IPS-11a (cell line): ENCODE results near the gene PHLPP1.
"Not testable (repeated sequence)": the region's sequence is repeated elsewhere in the genome, so short reads cannot be mapped to it uniquely, and the experiment has no call there.

ENCODE experiments used
- H3K4me3 ChIP-seq: one replicate; pipeline ENCODE4 v1.5.1; 2013; ENCODE audit warnings: low read depth, low read length, control low read depth

The PHLPP1 gene

GRCh38 chr18:62880034-62880433, 164.7 kb downstream of the PHLPP1 start:
- no peak overlapping the region for H3K4me3 ChIP-seq

DNA sequence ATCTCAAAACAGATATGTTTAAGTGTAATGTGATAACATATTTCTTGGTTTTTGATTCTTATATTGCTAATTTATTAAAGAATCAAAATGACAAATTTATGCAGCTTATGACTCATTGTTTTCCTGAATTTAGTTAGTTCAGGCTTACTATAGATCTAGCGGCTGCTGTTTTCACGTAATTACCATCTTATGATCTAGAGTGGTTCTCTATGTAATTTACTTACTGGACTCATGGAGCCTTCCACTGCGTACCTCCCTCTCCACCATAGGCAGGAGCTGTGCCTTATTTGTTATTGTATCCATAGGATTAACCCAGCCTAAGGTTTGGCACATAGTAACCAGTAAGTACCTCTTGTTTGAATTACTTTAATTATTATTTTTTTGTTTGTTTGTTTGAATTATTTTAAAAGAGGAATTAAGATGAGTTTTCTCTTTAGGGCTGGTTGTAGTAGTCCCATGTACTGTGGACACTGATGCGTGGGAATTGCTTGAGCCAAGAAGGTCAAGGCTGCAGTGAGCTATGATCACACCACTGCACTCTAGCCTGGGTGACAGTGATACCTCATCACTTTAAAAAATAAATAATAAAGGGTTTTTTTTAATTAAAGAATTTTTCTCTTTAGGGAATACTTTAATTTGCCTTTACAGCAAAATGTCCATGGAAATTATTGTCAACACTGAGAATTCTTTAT, 165.5 kb downstream of the PHLPP1 start:
- no peak overlapping the region for H3K4me3 ChIP-seq

- H3K4me3 ChIP-seq, result no peak overlapping the region
These were observed 166.2 kb downstream of the PHLPP1 start for GRCh38 chr18:62881509-62882016.

GRCh38 chr18:62883937-62884735, 168.8 kb downstream of the PHLPP1 start:
- H3K4me3 ChIP-seq, result no peak overlapping the region

DNA sequence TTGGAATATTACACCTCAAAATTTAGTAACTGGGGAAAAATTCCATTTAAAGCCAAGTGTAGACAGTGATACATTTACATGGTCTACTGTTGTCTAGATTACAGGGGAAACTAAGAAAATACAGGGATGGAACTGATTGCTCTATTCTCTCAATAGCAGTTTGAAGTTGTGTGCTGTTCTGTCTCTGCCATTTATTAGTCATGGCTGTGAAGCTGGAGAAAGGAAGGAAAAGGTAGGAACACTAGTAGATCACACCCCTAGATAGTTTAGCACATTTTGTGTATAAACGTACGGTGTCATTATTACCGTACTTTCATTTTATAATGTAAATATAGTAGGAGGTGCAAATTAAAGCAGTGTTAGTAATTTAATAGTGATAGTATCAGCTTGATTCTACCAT, 170.5 kb downstream of the PHLPP1 start:
- H3K4me3 ChIP-seq, result no peak overlapping the region

DNA sequence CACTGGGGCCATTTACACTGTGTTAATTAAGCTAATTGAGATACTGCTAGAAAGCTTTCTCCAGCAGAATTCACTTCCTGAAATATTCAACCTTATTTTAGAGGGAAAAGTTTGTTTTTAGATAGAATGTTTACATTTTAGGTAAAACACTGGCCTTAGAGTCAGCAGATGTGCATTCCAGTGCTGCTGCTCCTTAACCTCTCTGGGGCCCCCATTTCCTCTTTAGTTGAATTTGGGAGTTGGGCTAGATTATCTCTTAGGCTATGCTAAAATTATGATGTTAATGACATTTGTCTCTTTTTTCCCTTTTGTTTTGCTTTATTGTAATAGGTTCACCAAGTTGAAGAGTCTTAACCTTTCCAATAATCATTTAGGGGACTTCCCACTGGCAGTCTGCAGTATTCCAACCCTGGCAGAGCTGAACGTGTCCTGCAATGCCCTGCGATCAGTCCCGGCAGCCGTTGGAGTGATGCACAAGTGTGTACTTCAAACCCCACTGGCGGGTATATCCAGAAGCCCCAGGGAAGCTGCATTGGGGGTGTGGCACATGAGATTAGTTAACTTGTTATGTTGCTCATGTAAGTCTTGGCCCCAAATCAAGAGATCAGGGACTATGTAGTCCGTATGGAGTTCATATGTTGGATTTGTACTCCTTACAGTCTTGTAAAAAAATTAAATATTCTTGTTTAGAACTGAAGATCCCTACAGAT, 179.5 kb downstream of the PHLPP1 start:
- no peak overlapping the region for H3K4me3 ChIP-seq

- no peak overlapping the region for H3K4me3 ChIP-seq
These were observed 181.8 kb downstream of the PHLPP1 start for GRCh38 chr18:62897153-62897552.

- no peak overlapping the region for H3K4me3 ChIP-seq
These were observed 183.0 kb downstream of the PHLPP1 start for GRCh38 chr18:62898359-62898758.

DNA sequence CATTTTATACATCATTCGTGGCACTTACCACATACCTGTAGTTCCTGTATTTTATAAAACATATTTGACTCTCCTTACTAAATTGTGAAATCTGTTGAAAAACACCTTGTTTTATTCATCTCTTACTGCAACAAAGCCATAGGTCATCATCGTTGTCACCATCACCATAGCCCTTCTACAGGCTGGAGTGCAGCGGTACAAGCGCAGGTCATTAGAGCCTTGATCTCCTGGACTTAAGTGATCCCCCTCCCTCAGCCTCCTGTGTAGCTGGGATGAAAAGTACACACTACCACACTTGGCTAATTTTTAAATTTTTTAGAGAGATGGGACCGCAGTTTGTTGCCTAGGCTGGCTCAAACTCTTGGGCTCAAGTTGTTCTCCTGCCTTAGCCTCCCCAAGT, 184.2 kb downstream of the PHLPP1 start:
- no peak overlapping the region for H3K4me3 ChIP-seq

GRCh38 chr18:62900132-62900883, 185.0 kb downstream of the PHLPP1 start:
- H3K4me3 ChIP-seq, result no peak overlapping the region

GRCh38 chr18:62902776-62903175, 187.4 kb downstream of the PHLPP1 start:
- no peak overlapping the region for H3K4me3 ChIP-seq

DNA sequence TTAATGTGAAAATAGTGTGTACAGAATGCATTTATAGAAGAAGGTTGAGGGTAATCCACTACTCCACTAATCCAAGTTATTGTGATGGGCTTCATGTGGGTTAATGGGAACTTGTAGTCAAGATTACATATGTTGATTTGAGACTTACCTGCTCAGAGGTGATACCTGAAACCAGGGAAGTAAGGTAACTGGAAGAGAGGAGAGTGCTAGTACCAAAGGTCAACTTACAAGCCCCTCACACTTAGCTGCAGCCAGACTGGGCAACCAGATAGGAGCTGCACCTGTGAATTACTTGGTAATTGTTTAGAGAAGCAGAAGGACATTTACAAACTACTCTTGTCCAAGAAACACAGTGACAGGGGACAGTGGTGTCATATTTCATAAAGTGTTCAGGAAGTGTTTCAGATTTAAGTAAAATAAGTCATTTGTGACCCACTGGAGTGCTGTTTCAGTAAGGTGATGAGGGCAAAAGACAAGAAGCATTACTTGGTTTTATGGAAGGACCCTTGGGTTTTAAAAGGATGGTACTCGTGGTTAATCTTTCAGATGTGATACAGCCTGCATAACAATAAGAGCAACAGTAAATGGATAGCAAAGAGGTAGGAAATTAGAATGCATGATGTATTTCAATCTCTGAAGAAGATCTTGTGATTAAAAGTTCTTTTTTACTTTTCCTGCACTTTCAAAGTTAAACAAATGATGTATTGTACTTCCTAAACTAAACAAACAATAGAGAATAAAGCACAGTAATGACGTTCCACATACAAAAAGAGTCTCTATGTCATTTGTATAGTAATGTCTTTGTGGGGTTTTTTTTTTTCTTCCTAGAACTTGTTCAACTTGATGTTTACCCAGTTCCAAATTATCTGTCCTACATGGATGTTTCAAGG, 189.3 kb downstream of the PHLPP1 start:
- H3K4me3 ChIP-seq, result no peak overlapping the region

DNA sequence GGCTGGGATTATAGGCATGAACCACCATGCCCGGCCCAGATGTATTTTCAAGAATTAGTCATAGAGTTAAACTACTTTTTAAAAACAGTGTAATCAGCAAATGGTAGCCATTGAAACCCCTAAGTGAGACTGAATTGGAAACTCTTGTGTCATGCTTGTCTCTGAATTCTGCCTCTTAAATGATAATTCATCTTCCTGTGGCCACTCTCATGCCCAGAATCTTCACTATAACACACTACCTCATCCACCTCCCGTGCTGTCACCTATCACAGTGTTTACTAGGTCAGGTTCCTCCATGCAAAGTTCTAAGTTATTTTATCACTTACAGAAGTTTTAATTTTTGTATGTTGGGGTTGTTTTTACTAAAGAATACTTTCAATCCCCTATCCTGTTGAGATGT, 197.5 kb downstream of the PHLPP1 start:
- H3K4me3 ChIP-seq, result no peak overlapping the region

GRCh38 chr18:62913824-62914223, 198.5 kb downstream of the PHLPP1 start:
- H3K4me3 ChIP-seq, result not testable (repeated sequence)

- H3K4me3 ChIP-seq, result no peak overlapping the region
These were observed 199.6 kb downstream of the PHLPP1 start for GRCh38 chr18:62914871-62915392.

GRCh38 chr18:62918361-62918760, 203.0 kb downstream of the PHLPP1 start:
- no peak overlapping the region for H3K4me3 ChIP-seq

DNA sequence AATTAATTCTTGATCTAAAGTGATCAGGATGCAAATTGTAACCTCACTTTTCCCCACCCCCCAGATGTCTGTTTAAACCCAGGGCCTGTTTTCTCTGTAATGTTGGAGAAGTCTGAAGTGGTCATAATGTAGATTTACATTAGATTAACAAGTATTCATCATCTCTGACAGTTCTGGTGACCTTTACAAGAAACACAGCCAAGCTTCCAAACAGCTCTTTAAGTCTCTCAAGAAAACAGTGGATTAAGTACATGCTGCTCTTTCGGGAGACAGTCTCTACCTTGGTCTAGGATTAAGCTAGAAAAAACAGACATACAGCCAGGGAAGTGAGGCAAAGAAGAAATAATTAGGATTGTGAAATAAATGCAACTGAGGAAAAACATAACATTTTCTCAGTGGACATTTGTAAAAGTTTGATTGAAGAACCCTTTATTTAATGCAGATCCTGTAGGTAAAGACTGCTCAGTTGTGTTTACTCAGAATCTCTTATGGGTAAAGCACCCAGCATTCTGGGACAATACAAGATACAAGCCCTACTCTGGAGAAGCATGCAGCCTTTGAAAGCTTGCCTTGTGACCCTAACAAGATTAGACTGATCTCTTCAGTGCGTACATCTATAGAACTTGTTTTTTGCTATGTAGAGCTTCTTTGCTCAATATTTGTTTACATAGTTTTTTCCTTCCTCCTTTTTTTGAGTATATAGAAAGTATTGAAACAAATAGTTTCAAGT, 203.9 kb downstream of the PHLPP1 start:
- H3K4me3 ChIP-seq, result no peak overlapping the region

DNA sequence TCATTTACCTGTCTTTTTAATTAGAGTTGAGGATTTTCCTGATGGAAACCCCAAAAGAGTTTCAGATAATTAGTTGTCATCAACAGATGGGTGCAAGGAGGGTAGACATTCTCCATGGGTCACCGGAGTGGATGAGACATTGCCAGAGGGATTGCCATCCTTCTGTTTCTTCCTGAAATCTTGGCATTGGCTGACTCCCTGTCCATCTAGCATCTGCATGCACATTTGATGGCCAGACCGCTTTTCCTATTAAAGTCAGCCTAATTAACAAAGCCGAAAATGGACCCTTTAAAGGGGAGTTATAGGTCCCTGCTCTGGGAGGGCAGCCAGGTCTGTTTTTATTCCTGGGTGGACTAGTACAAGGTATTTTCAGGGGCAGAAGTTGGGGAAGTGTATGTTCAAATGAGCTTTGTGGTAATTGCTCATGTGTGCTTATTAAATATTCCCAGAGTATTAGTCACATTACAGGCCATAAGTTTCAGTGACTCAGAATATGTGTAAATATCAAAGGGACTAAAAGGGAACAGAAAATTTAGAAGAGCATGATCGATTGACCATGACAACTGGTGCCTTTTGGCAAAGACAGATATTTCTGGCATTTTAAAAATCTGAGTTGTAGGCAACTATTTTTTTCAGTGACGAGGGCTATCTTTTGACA, 209.8 kb downstream of the PHLPP1 start:
- H3K4me3 ChIP-seq, result no peak overlapping the region
